SK-N-SH treated with all-trans-retinoic acid at 6 μM for 48 hours (cell line): ENCODE results near the gene RAB8A.

ENCODE experiments used
- BACH2 ChIP-seq: fragments of 250-450 bp; sonication (Bioruptor Pico); IDR thresholded peaks from 2 replicates; pipeline ENCODE4 v1.9.0; 2021; ENCODE audit warnings: mild to moderate bottlenecking, borderline replicate concordance
- RARB ChIP-seq: fragments of 250-450 bp; sonication (Bioruptor Pico); IDR thresholded peaks from 2 replicates; pipeline ENCODE4 v1.8.0; 2021; ENCODE audit warnings: mild to moderate bottlenecking, moderate library complexity

DNA sequence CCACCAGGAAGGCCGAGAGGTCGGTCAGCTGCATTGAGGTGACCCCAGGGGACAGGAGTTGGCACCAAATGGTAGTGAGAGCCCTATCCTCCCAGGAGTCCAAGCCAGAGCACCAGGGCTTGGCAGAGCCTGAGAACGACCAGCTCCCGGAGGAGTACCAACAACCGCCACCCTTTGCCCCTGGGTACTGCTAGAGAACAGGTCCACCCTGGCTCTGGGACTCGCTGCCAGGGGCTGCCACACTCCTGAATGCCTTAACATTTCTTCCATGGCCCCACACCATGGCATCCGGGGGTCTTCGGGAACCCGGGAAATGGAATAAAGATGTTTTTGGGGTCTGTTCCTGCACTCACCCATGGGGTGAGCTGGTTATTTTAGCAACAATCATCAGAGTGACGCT, 45.9 kb downstream of the RAB8A start:
- TF ChIP-seq BACH2 (CRISPR knock-in tag) (no peak), RARB (CRISPR knock-in tag) (no peak)
